Stimulated activated CD4-positive, alpha-beta T cell treated with anti-CD3 and anti-CD28 coated beads, Interleukin-1b, Interleukin-23, amount 100 ng/mL, for 4 hours (primary cell): Measurements from ENCODE around the gene LCN10.
"Not testable (repeated sequence)": the region's sequence is repeated elsewhere in the genome, so short reads cannot be mapped to it uniquely, and the experiment has no call there.

ENCODE experiments used
- DNase-seq, 2 donors: peaks; one replicate each; pipeline ENCODE4 v3.0.0-alpha.2; 2020; ENCODE audit warnings: low read depth in 2 of 2

The LCN10 gene

GRCh38 chr9:136771907-136772415 lies 29.2 kb upstream of the LCN10 start:
- no peak for DNase-seq

GRCh38 chr9:136769710-136770191 lies 27.0 kb upstream of the LCN10 start:
- peak; percentile 37 to 49 for DNase-seq

- DNase-seq: peak in 1 of 2 donors; percentile 31
Measured at GRCh38 chr9:136766410-136767120, 23.8 kb upstream of the LCN10 start.

- DNase-seq: not testable (repeated sequence)
Measured at GRCh38 chr9:136765745-136766409, 23.1 kb upstream of the LCN10 start.

- no peak for DNase-seq
Measured at GRCh38 chr9:136765041-136765440, 22.3 kb upstream of the LCN10 start.

- no peak for DNase-seq
Measured at GRCh38 chr9:136764301-136764891, 21.7 kb upstream of the LCN10 start, which contains the start of gene LCN15. TSS of gene LCN15 (minus strand) at chr9:136764518. CDS start at chr9:136764488, 30 bp downstream.

GRCh38 chr9:136763649-136764035 lies 20.9 kb upstream of the LCN10 start:
- no peak for DNase-seq

GRCh38 chr9:136762915-136763648 lies 20.3 kb upstream of the LCN10 start:
- DNase-seq: peak in 1 of 2 donors; percentile 48

GRCh38 chr9:136762221-136762691 lies 19.5 kb upstream of the LCN10 start:
- no peak for DNase-seq

GRCh38 chr9:136761545-136761981 lies 18.8 kb upstream of the LCN10 start:
- no peak for DNase-seq

- peak in 1 of 2 donors; percentile 12 for DNase-seq
Measured at GRCh38 chr9:136760834-136761544, 18.2 kb upstream of the LCN10 start.

- no peak for DNase-seq
Measured at GRCh38 chr9:136760424-136760823, 17.7 kb upstream of the LCN10 start.

- no peak for DNase-seq
Measured at GRCh38 chr9:136759436-136760325, 16.9 kb upstream of the LCN10 start.

GRCh38 chr9:136759001-136759400 lies 16.3 kb upstream of the LCN10 start:
- DNase-seq: no peak

GRCh38 chr9:136757751-136758140 lies 15.0 kb upstream of the LCN10 start:
- no peak for DNase-seq

GRCh38 chr9:136757328-136757727 lies 14.6 kb upstream of the LCN10 start:
- no peak for DNase-seq

- no peak for DNase-seq
Measured at GRCh38 chr9:136756836-136757235, 14.1 kb upstream of the LCN10 start.

GRCh38 chr9:136756134-136756438 lies 13.3 kb upstream of the LCN10 start:
- no peak for DNase-seq

GRCh38 chr9:136755302-136756133 lies 12.8 kb upstream of the LCN10 start:
- DNase-seq: not testable (repeated sequence)
